Measurements from ENCODE around the gene TBX15.

The TBX15 gene

DNA sequence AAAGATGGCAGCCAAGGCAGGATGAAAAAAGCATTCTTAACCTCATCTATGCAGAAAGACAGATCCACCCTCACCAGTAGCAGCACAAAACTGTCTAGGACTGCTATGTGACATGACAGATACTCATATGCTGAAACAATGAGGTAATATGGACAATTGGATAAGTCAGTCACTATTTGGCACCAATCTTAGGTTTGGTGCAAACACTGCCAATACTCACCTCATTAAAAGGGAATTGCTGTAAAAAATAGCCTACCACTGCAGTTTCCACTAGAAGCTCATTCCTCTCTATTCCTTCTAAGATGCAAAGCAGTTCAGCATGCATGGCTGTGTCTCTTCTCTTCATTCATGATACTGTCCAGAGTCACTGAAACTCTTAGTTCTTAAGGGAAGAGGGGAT lies 91.7 kb downstream of the TBX15 start:
- DNase-seq (ENCODE audit: low read depth in 2 of 2) = no peak

DNA sequence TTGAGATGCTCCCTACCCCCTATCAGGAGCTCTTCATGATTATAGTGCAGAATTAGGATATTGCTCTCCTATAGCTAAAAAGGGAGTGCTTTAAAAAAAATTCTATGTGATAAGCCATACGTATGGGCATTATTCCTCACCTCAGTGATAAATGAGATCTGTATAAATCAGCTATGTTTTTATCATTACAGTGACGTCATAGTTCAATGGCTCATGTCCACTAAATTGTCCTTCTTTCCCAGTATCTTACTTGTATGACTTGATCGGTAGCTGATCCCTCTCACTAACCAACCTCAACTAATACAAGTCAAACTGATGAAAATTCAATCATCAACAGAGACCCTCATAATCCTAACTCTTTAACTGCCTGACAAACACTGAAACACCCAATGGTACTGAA lies 93.3 kb downstream of the TBX15 start:
- no peak for DNase-seq (ENCODE audit: low read depth in 2 of 2)

DNA sequence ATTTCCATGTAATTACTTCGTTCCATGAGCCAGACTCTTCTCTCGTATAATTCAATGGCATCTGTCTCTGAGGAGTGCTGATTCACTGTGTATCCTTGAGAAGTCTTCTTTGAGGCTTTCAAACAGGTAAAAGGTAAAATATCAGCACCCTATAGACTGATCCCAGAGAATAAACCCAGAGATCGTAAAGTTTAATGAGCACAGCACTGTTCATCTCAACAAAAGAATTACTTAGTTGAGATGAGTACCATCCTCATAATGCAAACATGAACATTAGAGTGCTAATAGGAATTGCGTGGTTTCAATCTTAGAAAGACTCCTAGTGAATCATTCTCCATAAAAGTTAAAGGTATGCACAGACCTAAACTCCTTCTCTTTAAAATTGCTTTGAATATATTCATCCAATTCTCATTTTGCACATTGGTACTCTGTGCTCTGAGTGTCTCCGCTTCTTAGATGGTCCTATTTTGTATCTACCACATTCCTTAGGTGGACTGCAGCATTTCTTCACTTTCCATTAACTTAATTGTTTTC lies 97.2 kb downstream of the TBX15 start:
- DNase-seq (ENCODE audit: low read depth in 2 of 2) = no peak

DNA sequence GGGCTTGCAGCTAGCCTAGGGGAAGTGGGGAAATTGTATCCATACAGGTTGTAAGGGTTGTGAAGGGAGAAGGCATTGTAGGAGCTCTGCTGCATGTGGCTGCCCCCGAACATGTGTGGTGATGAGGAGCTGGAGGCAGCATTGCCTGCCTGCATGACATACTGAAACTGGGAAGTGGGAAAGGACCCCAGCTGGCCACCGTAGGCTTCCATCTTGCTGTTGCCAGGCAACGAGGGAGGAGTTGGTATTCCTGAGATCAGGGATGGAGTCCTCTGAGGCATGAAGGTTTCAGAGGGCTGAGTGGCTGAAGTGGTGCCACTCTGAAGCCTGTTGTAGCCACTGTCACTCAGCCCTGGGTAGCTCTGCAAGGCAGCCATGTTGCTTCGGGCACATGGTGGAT lies 103.2 kb downstream of the TBX15 start:
- DNase-seq (ENCODE audit: low read depth in 2 of 2) = no peak

DNA sequence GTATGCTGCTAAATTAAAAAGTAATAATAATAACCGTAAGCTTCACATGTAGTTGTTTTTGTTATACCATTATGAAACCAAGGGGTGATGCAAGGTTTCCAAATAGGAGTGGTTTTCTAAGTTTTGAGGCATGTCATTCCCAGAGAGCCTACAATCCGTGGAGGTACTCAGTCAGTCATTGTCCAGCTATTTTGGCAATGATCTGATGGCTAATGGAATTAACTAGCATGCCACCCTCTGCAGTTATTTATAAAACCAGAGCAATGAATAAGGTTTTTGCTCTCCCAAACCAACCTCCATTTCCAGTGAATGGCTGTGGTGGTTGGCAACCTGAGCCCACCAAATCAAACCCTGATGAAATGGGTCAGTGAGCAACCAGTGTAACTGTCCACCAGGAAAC lies 106.4 kb downstream of the TBX15 start:
- no peak for DNase-seq (ENCODE audit: low read depth in 2 of 2)

DNA sequence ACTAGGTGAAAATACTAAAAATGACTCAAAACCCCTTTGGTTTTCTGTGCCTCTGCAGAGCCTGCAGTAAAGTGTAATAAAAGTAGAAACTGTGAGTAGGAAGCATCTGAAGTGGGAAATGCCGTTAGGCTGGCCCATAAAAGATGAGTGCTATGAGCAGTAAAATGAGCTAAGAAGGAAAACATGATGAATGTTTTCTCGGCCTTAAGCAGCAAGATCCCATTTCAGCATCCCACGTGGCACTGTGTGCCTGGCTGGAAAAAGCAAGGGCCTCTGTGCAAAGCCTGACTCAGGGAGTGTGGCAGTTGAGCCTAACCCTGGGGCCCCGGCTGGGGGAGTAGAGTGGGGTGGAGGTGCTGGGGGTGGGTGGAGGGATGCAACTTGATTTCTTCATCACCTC lies 109.5 kb downstream of the TBX15 start:
- no peak for DNase-seq (ENCODE audit: low read depth in 2 of 2)

DNA sequence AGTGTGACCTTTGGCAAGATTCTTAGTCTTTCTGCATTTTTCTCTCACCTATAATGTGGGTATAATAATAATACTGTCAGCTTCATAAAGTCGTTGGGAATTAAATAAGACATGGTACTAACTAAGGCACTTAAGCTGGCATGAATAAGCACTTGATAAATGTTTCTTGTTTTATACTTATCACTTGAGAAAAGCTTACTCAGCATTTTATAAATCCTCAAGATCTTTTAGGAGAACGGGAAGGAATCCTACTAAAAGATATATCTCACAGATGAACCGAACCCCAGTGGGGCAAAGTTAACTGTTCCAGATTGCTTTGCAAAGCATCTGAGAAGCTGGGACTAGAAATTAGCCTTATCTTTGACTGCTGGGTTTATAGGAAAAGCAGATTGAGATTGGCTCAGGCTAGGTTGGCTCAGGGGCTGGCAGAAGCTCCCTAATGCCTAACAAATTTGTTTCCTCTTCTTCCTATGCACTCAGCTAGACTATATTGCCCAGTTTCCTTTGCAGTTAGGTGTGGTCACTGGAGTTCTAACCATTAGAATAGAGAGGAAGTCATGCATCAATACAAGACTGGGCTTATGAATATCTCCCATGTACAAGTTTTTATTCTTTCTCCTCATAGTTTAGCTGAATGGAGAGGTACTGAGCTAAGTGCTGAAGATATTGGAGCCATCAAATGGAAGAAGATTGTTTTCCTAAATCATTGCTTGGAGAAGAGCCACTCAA lies 110.3 kb downstream of the TBX15 start:
- DNase-seq (ENCODE audit: low read depth in 2 of 2) = no peak

DNA sequence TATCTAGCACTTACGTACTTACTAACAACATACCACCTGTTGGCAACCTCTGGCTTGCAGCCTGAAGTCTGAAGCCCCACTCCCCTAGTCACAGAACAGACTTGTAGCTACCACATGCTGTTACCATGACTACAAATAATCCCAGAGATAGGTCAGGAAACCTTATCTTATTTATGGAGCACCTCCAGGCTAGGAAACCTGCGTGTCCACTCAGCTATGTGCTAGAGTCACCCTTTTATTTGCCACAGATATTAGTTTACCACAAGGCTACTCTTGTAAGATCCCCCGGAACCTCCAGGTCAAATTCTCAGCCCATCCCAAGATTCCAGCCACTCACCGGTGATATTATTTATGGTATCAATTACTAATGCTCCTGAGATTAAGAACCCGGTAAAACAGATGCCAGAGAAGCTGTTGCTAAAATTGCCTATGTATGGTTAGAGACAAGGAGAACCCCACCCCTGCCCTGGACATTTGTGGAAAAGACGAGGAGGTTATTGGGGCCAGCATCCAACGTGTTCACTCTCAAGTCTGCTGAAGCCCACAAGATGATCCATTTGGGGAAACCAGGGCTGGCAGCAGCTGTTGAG lies 116.5 kb downstream of the TBX15 start:
- no peak for DNase-seq (ENCODE audit: low read depth in 2 of 2)

DNA sequence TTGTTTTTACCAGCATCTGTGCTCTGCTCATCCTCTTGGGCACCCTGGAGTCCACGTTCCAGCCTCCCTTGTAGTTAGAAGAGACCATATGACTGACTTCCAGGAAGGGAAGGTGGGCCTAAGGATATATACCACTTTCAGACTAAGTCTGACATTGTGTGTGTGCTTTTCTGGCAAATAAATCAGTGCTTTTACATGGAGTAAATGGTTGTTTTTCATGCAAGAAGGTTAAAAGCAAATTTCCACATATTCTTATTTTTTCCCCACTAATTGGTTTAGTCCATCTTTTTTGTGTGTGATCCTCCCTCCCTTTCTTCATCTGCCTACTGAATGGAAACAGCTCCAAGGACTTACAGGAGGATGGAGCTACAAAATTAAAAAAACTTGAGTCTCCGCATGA lies 119.8 kb downstream of the TBX15 start:
- DNase-seq (ENCODE audit: low read depth in 2 of 2) = no peak

DNA sequence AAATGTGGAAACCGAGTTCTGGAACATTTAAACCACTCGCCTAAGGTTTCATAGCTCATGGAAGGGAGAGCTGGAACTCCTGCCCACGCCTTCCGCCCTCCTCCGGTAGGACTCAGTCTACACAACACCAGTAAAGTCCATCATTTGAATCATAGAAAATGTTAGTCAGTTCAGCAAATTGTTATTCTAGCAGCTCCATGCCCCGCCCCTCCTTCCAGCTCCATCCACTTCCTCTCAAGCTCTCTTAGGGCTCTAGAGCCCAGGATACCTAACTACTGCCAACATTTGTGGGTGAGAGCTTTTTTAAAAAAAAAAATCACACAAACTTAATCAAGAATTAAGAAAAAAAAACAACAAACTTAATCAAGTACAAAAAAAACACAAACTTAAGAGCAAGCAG lies 121.8 kb downstream of the TBX15 start:
- DNase-seq (ENCODE audit: low read depth in 2 of 2) = no peak

DNA sequence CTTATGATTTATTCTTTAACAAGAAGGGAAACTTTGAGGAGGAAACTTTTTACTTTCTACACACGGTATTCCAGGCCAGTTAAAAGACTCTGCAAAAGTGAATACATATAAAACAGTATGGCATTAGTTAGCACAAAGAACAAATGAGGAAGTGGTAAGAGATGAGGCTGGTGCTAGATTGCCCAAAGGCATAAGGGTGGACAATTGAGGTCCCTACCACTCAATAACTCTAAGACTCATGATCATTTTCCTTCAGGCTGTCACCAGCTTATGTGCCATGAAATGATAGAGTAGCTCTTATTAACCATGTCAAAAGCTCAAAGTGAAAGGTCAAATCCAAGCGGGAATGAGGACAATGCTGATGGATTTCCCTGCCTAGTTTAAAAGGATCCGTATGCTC lies 124.5 kb downstream of the TBX15 start:
- no peak for DNase-seq (ENCODE audit: low read depth in 2 of 2)

DNA sequence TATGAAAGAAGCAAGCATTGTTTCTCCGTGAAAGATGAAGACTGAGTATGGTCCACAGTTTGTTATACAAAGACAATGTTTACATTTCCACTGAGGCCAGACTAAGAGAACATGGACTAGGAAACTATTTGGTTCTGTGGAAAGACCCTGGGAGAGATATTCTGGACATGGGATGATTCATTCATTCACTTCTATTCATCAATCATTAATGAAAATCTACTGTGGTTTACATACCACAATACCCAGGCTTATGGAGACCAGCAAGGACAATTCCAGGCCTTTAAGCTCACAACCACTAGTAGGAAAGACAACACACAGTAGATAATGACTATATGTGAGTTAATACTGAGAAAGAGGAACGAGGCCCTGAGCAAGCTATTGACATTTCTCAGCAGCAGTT lies 125.4 kb downstream of the TBX15 start:
- peak in 1 of 2 experiments; percentile 9 for DNase-seq (ENCODE audit: low read depth in 2 of 2)

DNA sequence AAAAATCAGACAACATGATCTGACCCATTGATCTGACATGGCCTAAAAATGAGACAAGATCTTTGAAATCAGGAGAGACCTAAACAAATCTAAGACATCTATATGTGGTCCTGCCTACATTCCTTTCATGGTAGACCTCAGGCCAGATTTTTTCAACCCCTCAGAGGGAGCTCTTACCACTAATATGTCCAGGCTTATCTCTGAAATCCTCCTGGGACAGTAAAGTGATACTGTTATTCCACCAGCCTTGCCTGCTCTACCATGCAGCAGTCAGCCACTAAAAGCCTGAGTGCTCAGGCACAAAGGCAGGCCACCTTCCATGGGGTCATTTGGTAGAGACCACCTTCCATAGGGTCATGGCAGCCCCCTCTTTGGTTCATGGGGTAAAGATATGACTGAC lies 126.9 kb downstream of the TBX15 start:
- no peak for DNase-seq (ENCODE audit: low read depth in 2 of 2)

DNA sequence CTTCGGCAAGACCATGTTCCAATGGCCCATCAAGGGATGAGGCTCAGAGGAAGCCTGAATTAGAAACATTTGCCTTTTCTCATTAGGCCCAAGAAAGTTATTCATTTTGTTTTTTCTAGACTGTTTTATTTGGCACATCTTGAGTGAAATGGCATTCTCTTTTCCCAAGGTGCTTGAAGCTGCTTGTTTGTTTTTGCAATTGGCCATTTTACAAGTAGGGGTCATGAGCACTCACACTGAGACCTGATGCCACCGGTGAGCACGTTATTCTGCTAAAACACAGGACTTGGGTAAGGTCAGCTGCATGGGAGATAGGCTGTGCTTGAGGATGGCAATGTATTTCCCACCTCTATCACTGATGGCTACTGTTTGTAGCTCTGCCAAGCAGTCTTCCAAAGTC lies 128.1 kb downstream of the TBX15 start:
- no peak for DNase-seq (ENCODE audit: low read depth in 2 of 2)

DNA sequence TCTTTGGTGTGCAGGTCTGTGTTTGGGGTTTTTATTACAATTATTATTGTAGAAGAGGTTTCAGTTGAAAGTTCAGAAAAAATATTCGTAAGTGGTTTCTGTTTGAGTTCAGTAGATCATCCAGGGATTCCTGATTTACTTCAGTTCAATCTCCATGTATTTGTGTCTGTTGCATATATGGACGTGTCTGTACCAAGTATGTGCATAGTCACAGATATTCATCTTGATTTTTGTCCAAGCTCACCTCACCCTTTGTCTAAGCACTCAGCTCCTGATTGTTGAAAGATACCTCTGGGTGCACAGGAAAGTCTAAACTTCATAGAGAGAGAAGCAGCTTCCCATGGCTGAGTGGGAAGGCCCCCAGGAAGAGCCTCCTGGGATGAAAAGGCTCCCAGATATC lies 141.7 kb downstream of the TBX15 start:
- no peak for DNase-seq (ENCODE audit: low read depth in 2 of 2)

DNA sequence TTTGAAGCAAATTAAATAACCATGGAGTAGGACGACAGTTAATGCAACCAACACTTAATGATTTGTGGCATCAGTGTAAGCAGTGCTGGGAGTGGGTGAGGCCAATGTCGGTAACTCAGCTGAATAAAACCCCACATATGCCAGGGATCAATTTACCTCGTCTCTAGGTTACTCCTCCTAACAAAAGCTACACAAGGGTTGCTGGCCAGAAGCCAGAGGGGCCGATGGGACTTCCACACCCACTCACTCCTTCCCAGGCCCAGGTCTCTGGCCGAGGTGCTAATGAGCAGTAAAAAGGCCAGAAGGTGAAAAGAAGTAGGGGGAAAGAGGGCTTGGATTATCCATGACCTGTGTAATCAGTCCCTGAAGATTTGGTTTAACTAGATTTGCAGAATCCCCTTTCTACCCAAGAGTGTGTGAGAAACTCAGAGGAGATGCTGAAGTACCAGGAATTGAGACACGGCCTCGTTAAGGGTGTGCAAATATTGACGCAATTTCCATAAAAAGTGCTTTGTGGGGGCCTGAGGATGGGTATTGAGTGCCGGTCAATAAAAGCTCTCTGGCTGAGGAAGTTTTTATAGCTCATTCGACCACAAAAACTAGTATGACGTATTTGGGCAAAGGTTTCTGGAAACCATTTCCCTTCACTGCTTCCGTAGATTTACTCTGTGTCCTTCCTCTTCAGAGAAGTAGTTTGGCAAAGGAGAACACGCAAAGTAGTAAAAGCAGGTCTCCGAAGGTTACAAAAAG lies 145.5 kb downstream of the TBX15 start:
- DNase-seq (ENCODE audit: low read depth in 2 of 2) = no peak

DNA sequence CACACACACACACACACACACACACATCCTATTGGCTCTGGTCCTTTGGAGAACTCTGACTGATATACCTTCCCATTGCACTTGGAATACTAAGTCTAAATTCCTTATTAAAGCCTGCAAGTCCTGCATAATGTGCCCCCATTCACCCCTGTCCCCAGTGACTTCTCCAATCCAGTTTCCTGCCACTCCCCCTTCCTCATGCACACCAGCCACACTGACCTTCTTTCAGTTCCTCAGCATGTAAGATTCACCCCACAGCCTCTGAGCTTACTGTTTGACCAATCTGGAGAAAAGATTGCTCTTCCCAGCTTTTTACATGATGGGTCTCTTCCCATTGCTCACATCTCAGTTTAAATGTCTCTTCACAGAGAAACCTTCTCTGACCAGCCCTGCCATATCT lies 146.6 kb downstream of the TBX15 start:
- no peak for DNase-seq (ENCODE audit: low read depth in 2 of 2)
